Mucosa of rectum (tissue), 2 donors: ENCODE measurements around the gene PHF21B.
"Not testable (repeated sequence)": the region's sequence is repeated elsewhere in the genome, so short reads cannot be mapped to it uniquely, and the experiment has no call there.

ENCODE experiments used
- H3K27ac ChIP-seq, 2 donors: one replicate each; pipeline ENCODE4 v1.7.0; 2013; ENCODE audit warnings: inconsistent platforms in 2 of 2, low read depth in 2 of 2, low read length in 2 of 2
- H3K27me3 ChIP-seq, 2 donors: one replicate each; pipeline ENCODE4 v1.7.0; 2013; ENCODE audit warnings: low read length in 2 of 2; ENCODE audit not compliant: control insufficient read depth in 2 of 2, insufficient read depth in 2 of 2
- H3K36me3 ChIP-seq, 2 donors: one replicate each; pipeline ENCODE4 v1.7.0; 2013; ENCODE audit warnings: low read length in 2 of 2; ENCODE audit not compliant: control insufficient read depth in 2 of 2, insufficient read depth in 2 of 2
- H3K4me1 ChIP-seq, 2 donors: one replicate each; pipeline ENCODE4 v1.7.0; 2013; ENCODE audit warnings: low read length in 2 of 2, mild to moderate bottlenecking in 1 of 2; ENCODE audit not compliant: control insufficient read depth in 2 of 2, insufficient read depth in 2 of 2
- H3K4me3 ChIP-seq, 2 donors: one replicate each; pipeline ENCODE4 v1.7.0; 2013; ENCODE audit warnings: low read length in 2 of 2
- H3K9ac ChIP-seq, 2 donors: one replicate each; pipeline ENCODE4 v1.7.0; 2013; ENCODE audit warnings: low read length in 2 of 2, low read depth in 1 of 2, mild to moderate bottlenecking in 1 of 2
- H3K9me3 ChIP-seq, 2 donors: one replicate each; pipeline ENCODE4 v1.7.0; 2013; ENCODE audit warnings: low read length in 2 of 2; ENCODE audit not compliant: control insufficient read depth in 2 of 2
- donor health status: healthy.
- donor health status: Normal muscosa, but diverticular disease.

The PHF21B gene

GRCh38 chr22:44925465-44926123 is 84.2 kb downstream of the PHF21B start:
- no peaks in the 10 kb centered on the region for H3K36me3 ChIP-seq
- H3K9me3 ChIP-seq, result peaks cover 0 to 2% of the 10 kb centered on the region in 2 donors
- H3K27me3 ChIP-seq, result peaks cover 0 to 2% of the 10 kb centered on the region in 2 donors
- no peak overlapping the region for H3K4me3 ChIP-seq
- no peak overlapping the region for H3K9ac ChIP-seq
- H3K4me1 ChIP-seq, result no peaks in the 10 kb centered on the region
- H3K27ac ChIP-seq, result no peak overlapping the region

GRCh38 chr22:44924710-44925109 is 85.1 kb downstream of the PHF21B start:
- no peaks in the 10 kb centered on the region for H3K36me3 ChIP-seq
- peaks cover 0 to 2% of the 10 kb centered on the region in 2 donors for H3K27me3 ChIP-seq
- peaks cover 0 to 2% of the 10 kb centered on the region in 2 donors for H3K9me3 ChIP-seq
- no peak overlapping the region for H3K27ac ChIP-seq
- no peak overlapping the region for H3K9ac ChIP-seq
- no peaks in the 10 kb centered on the region for H3K4me1 ChIP-seq
- no peak overlapping the region for H3K4me3 ChIP-seq

GRCh38 chr22:44924098-44924497 is 85.7 kb downstream of the PHF21B start:
- H3K9ac ChIP-seq, result no peak overlapping the region
- H3K36me3 ChIP-seq, result no peaks in the 10 kb centered on the region
- peaks cover 0 to 2% of the 10 kb centered on the region in 2 donors for H3K27me3 ChIP-seq
- H3K9me3 ChIP-seq, result peaks cover 0 to 2% of the 10 kb centered on the region in 2 donors
- H3K27ac ChIP-seq, result no peak overlapping the region
- H3K4me1 ChIP-seq, result no peaks in the 10 kb centered on the region
- no peak overlapping the region for H3K4me3 ChIP-seq

- H3K9me3 ChIP-seq, H3K36me3 ChIP-seq, H3K4me3 ChIP-seq, H3K27me3 ChIP-seq, H3K4me1 ChIP-seq, H3K9ac ChIP-seq, H3K27ac ChIP-seq: not testable (repeated sequence)
Observed at GRCh38 chr22:44921766-44922165, 88.0 kb downstream of the PHF21B start.

GRCh38 chr22:44920183-44920582 is 89.6 kb downstream of the PHF21B start:
- Histone ChIP-seq H3K4me1 (no peaks in the 10 kb centered on the region), H3K4me3 (no peak overlapping the region), H3K27me3 (no peaks in the 10 kb centered on the region), H3K36me3 (no peaks in the 10 kb centered on the region), H3K27ac (no peak overlapping the region), H3K9ac (no peak overlapping the region), H3K9me3 (peaks cover 0 to 2% of the 10 kb centered on the region in 2 donors)

- H3K4me3 ChIP-seq, result no peak overlapping the region
- no peaks in the 10 kb centered on the region for H3K36me3 ChIP-seq
- H3K27me3 ChIP-seq, result no peaks in the 10 kb centered on the region
- H3K27ac ChIP-seq, result no peak overlapping the region
- H3K9me3 ChIP-seq, result peaks cover 0 to 2% of the 10 kb centered on the region in 2 donors
- H3K9ac ChIP-seq, result no peak overlapping the region
- no peaks in the 10 kb centered on the region for H3K4me1 ChIP-seq
Observed at GRCh38 chr22:44919691-44920090, 90.1 kb downstream of the PHF21B start.

- H3K9ac ChIP-seq, result no peak overlapping the region
- H3K4me1 ChIP-seq, result no peaks in the 10 kb centered on the region
- no peaks in the 10 kb centered on the region for H3K9me3 ChIP-seq
- H3K4me3 ChIP-seq, result no peak overlapping the region
- H3K27ac ChIP-seq, result no peak overlapping the region
- H3K36me3 ChIP-seq, result no peaks in the 10 kb centered on the region
- no peaks in the 10 kb centered on the region for H3K27me3 ChIP-seq
Observed at GRCh38 chr22:44918925-44919392, 90.8 kb downstream of the PHF21B start.

GRCh38 chr22:44918166-44918924 is 91.5 kb downstream of the PHF21B start:
- H3K4me3 ChIP-seq, result no peak overlapping the region
- no peaks in the 10 kb centered on the region for H3K9me3 ChIP-seq
- H3K4me1 ChIP-seq, result no peaks in the 10 kb centered on the region
- H3K9ac ChIP-seq, result no peak overlapping the region
- no peaks in the 10 kb centered on the region for H3K27me3 ChIP-seq
- H3K36me3 ChIP-seq, result no peaks in the 10 kb centered on the region
- H3K27ac ChIP-seq, result no peak overlapping the region

GRCh38 chr22:44917372-44918165 is 92.2 kb downstream of the PHF21B start:
- Histone ChIP-seq H3K4me1 (no peaks in the 10 kb centered on the region), H3K27me3 (no peaks in the 10 kb centered on the region), H3K27ac (no peak overlapping the region), H3K9me3 (no peaks in the 10 kb centered on the region), H3K4me3 (no peak overlapping the region), H3K9ac (no peak overlapping the region), H3K36me3 (no peaks in the 10 kb centered on the region)
